Erythroblast (primary cell): ENCODE results near the gene GRPEL1.

ENCODE experiments used
- DNase-seq, 2 experiments: peaks; one replicate each; lab custom pipeline; 2025; lab: John Stamatoyannopoulos, UW
- GATA1 ChIP-seq: IDR thresholded peaks from 2 replicates; pipeline ENCODE4 v1.6.1; 2011; ENCODE audit warnings: low read depth, mild to moderate bottlenecking, control low read depth, low read length, moderate library complexity
- POLR2A ChIP-seq: IDR thresholded peaks from 2 replicates; pipeline ENCODE4 v1.6.1; 2011; ENCODE audit warnings: mild to moderate bottlenecking, low read length

GRPEL1 gene

GRCh38 chr4:7078025-7078424 lies 10.2 kb upstream of the GRPEL1 start:
- TF ChIP-seq POLR2A, result no peak
- TF ChIP-seq GATA1, result no peak
- DNase-seq, result no peak

- TF ChIP-seq GATA1, result no peak
- TF ChIP-seq POLR2A, result no peak
- DNase-seq, result no peak
These were observed 9.5 kb upstream of the GRPEL1 start for GRCh38 chr4:7077371-7077770.

DNA sequence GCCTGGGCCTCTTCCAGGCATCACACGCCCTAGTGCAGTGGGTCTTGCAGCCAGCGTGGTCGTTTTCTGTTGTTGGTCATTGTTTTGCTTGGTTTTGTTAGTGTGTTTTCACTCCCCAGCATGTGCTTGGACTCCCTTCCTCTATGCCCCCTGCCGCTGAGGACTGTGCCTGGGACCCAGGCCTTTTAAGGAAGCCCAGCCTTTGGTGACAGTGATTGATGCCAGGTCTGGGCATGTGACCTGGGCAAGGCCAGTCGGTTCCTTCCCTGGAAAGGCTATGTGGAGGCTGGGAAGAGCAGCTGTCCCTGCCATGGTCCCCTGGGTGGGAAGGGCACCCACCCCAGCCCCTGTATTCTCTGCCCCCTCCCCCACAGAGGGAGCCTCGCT lies 8.8 kb upstream of the GRPEL1 start:
- no peak for TF ChIP-seq GATA1
- DNase-seq, result no peak

DNA sequence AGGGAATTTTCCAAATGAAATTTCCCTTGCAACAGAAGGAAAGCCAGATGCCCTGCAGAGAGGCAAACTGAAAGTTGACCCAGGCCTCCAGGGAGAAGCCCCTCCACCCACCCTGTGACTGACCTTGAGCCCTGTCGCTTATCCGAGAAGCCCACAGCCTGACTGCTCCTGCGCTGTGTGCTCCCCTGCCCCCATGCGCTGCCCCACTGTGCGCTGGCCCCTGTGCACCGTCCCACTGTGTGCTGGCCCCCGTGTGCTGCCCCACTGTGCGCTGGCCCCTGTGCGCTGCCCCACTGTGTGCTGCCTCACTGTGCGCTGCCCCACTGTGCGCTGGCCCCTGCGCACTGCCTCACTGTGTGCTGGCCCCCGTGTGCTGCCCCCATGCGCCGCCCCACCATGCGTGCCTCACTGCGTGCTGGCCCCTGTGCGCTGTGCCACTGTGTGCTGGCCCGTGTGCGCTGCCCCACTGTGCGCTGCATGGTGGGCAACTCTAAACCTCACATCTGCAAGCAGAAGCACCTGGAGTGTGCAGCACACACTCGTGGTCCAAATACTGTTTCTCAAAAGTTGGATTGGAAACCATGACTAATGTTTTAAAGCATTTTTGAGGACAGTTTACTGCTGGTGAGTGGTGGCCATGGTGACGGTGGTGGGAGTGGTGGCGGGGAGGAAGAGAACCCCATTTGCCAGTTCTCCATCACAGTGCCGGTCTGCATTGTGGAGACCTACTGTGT lies 8.3 kb upstream of the GRPEL1 start:
- TF ChIP-seq GATA1 (no peak), POLR2A (no peak)
- no peak for DNase-seq

- no peak for DNase-seq
- TF ChIP-seq POLR2A (no peak), GATA1 (no peak)
These were observed 6.6 kb upstream of the GRPEL1 start for GRCh38 chr4:7074426-7074825.

DNA sequence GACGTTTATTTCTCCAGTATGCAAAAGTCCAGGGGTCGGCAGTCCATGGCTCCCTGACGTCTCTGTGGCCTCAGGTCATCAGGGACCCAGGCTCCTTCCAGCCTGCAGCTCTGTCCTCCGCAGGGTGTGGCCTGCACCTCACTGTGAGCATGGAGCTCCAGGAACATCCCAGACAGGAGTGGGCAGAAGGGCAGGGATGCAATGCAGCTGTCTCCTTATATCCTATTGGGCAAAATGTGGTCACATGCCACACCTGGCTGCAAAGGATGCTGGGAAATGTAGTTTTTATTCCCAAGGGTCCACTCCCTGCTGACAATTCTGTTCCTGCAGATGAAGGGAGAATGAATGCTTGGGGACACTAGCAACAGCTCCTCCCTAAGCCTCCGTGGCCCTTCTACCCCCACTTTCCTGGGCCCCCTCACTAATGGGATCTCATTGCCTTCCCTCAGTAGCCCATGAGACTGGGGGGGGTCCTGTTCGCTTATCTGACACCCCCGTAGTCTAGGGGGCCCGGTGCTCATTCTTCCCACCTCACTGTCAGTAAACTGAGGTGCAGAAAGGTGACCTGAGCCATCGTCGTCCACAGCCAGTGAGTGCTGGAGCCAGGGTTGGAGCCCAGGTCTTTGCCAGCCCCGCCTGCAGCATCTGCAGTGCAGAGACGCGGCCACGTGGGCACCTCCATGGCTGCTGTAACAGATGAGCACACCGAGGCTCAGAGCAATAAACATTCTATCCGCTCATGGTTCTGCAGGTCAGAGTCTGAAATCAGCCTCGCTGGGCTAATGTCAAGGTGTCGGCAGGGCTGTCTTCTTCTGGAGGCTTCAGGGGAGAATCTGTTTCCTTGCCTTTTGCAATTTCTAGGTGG lies 5.9 kb upstream of the GRPEL1 start:
- DNase-seq, result peak; percentile 51 to 64
- TF ChIP-seq POLR2A (no peak), GATA1 (no peak)

- no peak for DNase-seq
- TF ChIP-seq GATA1 (no peak), POLR2A (no peak)
These were observed 5.2 kb upstream of the GRPEL1 start for GRCh38 chr4:7073059-7073458.

- peak; percentile 85 to 92 for DNase-seq
- no peak for TF ChIP-seq POLR2A
- no peak for TF ChIP-seq GATA1
These were observed 3.1 kb upstream of the GRPEL1 start for GRCh38 chr4:7070729-7071511.

DNA sequence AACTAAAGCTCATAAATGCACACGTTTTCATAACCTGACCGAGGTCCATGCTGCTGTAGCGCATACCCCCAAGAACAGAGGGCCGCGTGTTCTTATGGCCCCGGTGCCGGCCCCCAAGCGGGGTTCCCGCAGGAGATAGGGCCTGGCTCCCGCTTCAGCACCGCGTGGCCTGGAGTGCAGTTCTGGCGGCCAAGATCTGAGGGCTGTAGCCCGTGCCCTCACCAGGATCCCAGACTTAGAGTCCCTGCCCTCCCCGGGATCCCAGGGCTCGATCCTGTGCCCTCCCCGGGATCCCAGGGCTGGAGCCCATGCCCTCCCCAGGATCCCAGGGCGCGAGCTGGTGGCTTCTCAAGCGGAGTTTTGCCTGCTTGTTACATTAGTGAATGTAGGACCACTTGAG lies 1.0 kb upstream of the GRPEL1 start:
- TF ChIP-seq POLR2A (no peak), GATA1 (no peak)
- peak; percentile 58 to 67 for DNase-seq

GRCh38 chr4:7068279-7068842 lies 497 bp upstream of the GRPEL1 start:
- no peak for DNase-seq
- peak; percentile 38 for TF ChIP-seq POLR2A
- no peak for TF ChIP-seq GATA1

DNA sequence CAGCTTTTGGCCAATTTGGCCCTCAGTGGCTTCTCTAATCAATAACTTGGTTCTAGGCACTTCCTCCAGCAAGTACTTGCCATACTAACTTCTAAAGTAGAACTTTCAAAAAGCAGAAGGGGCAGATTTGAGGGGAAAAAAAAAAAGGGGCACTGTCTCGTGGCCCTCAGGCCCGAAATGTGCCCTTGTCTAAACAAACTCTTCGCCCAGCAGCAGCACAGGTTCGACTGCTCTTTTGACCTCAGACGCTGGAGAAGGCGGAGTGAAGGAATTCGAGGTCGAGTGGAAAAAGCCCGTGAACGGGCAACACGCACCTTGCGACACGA lies 775 bp downstream of the GRPEL1 start:
- DNase-seq, result no peak
- TF ChIP-seq POLR2A, result no peak

GRCh38 chr4:7066493-7066892 lies 1.4 kb downstream of the GRPEL1 start:
- DNase-seq, result no peak
- TF ChIP-seq POLR2A, result no peak
- TF ChIP-seq GATA1, result no peak

GRCh38 chr4:7066006-7066405 lies 1.9 kb downstream of the GRPEL1 start:
- no peak for DNase-seq
- TF ChIP-seq POLR2A (no peak), GATA1 (no peak)
